ENCODE results near the gene C1orf159.

C1orf159 gene

DNA sequence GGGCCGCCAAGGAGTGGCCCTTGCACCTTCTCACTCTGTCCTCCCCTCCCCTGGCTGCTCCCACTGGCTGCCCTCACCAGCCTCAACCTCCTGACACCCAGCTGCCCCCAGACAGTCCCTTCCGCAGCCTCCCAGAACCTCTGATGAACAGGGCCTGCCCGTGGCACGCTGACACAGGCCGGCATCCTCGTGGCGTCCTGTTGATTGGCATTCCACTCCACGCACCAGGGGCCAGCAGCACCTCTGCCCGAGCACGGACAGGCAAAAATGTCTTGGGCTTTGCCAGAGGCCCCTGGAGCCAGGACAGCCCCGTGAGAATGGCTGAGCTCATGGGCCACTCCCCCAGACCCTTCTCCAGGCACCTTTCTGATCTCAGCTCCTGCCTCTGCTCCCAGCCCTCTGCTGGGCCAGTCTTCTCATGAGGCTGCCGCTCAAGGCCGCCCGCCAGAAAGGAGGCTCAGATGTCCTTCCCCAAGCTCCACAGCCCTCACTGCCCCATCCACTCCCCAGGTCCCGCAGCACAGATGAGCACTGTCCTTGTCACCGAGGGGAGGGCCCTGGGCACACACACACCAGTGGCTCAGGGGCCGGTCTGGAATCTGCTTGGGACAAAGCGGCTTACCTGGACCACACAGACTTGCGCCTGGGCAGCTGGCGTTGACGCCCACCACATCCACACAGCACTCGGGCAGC lies 26.0 kb downstream of the C1orf159 start:
- Histone ChIP-seq H3K27ac (ENCODE audit: low read depth, low read length, severe bottlenecking) (no peak overlapping the region), H3K9me3 (ENCODE audit: control insufficient read depth, low read length) (peaks cover 3% of the 10 kb centered on the region), H3K4me3 (ENCODE audit: extremely low read depth, insufficient read depth, low read length, poor library complexity, severe bottlenecking) (no peak overlapping the region), H3K4me1 (ENCODE audit: control insufficient read depth, insufficient read depth, low read length, poor library complexity, severe bottlenecking) (no peaks in the 10 kb centered on the region), H3K36me3 (ENCODE audit: control insufficient read depth, insufficient read depth, low read length) (peaks cover 10% of the 10 kb centered on the region)
- 89 to 92% methylated on average over 20 to 21 of the region's 22 CpGs for WGBS, 2 experiments (ENCODE audit: insufficient coverage in 2 of 2)

DNA sequence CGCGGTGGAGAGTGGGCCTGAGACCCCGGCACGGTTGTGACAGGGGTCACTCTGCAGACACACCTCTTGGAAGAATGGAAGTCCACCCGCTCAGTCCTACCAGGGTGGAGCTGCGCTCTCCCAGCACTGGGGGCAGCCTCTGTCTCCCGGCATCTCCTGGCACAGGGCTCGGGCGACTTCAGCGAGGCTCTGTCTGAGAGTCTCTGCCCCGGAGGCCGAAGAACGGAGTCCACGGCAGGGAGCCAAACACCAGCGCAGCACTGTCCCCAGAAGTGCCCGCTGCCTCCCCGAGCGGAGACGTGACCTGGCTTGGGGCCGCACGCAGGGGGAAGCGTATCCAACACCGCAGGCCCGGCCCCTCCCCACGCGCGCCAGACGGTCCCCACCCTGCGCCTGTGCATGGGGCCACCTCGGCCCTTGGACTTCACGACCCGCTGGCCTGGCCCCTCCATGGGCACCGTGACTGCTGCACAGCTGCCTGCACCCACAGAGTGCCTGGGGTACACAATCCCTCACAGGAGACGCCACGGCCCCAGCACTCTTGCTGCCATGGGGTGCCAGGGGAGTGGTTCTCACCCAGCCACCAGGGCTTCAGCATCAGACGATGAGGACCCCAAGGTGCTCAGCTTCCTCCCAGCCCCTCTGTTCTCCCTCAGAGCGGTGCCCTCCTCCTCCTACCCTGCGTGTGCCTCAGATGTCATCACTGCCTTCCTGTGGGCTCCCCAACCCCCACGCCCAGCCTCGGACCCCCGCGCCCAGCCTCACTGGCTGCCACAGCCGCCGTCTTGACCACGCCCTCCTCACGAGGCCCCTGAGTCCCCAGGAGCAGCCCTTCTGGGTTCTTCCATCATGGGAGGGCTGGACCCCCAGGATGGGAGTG lies 26.8 kb downstream of the C1orf159 start:
- H3K9me3 ChIP-seq (ENCODE audit: control insufficient read depth, low read length): no peaks in the 10 kb centered on the region
- peaks cover 12% of the 10 kb centered on the region for H3K36me3 ChIP-seq (ENCODE audit: control insufficient read depth, insufficient read depth, low read length)
- no peak overlapping the region for H3K27ac ChIP-seq (ENCODE audit: low read depth, low read length, severe bottlenecking)
- 92 to 97% methylated on average over 42 to 46 of the region's 46 CpGs for WGBS, 2 experiments (ENCODE audit: insufficient coverage in 2 of 2)
- H3K4me3 ChIP-seq (ENCODE audit: extremely low read depth, insufficient read depth, low read length, poor library complexity, severe bottlenecking): no peak overlapping the region
- H3K4me1 ChIP-seq (ENCODE audit: control insufficient read depth, insufficient read depth, low read length, poor library complexity, severe bottlenecking): no peaks in the 10 kb centered on the region

DNA sequence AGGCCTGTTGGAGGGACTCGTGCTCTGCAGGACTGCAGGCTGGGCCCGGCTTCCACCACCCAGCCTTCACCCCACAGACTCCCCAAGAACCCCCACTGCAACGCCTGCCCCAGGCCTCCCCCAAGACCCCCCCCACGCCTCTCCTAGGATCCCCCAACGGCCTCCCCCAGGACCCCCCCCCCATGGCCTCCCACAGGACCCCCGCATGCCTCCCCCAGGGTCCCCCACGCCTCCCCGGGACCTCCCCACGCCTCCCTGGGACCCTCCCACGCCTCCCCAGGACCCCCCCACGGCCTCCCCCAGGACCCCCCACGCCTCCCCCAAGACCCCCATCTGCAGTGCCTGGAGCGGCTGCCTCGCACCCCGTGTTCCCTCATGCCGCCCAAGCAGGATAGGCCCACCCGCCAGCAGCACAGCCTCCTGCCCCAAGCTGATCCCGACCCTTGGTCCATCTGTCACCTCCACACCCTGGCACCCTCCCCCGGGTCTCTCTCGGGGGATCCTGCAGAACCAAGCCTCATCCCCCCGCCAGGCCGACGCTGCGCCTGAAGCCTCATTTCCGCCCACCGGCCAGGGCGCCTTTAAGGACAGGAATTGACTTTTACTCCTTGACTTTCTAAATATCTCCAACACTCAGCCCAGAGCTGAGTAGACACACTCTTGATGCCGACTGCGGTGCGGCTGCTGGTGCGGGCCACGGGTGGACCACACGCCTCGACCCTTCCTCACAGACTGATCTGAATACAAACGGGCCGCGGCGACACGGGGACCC lies 27.7 kb downstream of the C1orf159 start:
- Histone ChIP-seq H3K36me3 (ENCODE audit: control insufficient read depth, insufficient read depth, low read length) (peaks cover 15% of the 10 kb centered on the region), H3K4me3 (ENCODE audit: extremely low read depth, insufficient read depth, low read length, poor library complexity, severe bottlenecking) (no peak overlapping the region), H3K4me1 (ENCODE audit: control insufficient read depth, insufficient read depth, low read length, poor library complexity, severe bottlenecking) (no peaks in the 10 kb centered on the region), H3K9me3 (ENCODE audit: control insufficient read depth, low read length) (no peaks in the 10 kb centered on the region), H3K27ac (ENCODE audit: low read depth, low read length, severe bottlenecking) (no peak overlapping the region)
- 89 to 95% methylated on average over 26 to 28 of the region's 39 CpGs for WGBS, 2 experiments (ENCODE audit: insufficient coverage in 2 of 2)

DNA sequence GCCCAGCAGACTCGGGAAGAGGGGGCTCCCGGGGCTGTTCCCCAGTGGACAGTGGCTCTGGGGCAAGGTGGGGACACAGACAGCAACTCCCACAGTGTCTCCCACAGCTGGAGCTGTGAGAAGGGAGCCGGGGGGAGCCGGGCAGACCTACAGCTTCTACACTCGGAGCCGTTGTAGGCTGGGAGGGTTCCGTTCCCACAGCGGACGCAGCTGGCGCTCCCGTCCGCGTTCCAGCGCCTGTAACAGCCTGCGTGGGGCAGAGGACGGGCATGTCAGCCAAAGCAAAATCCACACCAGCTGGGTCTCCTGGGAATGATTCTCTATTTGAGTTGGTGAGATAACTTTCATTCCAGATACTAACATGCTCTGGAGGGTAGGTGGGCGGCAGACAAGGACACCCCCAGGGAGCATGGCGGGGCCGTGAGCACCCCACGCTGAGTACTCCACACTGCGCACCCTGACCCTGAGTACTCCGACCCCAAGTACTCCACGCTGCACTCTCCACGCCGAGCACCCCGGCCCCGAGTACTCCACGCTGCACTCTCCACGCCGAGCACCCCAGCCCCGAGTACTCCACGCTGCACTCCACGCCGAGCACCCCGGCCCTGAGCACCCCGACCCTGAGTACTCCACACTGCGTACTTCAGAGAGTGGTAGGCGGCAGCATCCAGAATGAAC lies 28.4 kb downstream of the C1orf159 start:
- H3K9me3 ChIP-seq (ENCODE audit: control insufficient read depth, low read length): no peaks in the 10 kb centered on the region
- H3K4me3 ChIP-seq (ENCODE audit: extremely low read depth, insufficient read depth, low read length, poor library complexity, severe bottlenecking): no peak overlapping the region
- H3K4me1 ChIP-seq (ENCODE audit: control insufficient read depth, insufficient read depth, low read length, poor library complexity, severe bottlenecking): no peaks in the 10 kb centered on the region
- H3K27ac ChIP-seq (ENCODE audit: low read depth, low read length, severe bottlenecking): no peak overlapping the region
- peaks cover 15% of the 10 kb centered on the region for H3K36me3 ChIP-seq (ENCODE audit: control insufficient read depth, insufficient read depth, low read length)
- WGBS, 2 experiments (ENCODE audit: insufficient coverage in 2 of 2): 94% methylated on average over 35 to 38 of the region's 38 CpGs

DNA sequence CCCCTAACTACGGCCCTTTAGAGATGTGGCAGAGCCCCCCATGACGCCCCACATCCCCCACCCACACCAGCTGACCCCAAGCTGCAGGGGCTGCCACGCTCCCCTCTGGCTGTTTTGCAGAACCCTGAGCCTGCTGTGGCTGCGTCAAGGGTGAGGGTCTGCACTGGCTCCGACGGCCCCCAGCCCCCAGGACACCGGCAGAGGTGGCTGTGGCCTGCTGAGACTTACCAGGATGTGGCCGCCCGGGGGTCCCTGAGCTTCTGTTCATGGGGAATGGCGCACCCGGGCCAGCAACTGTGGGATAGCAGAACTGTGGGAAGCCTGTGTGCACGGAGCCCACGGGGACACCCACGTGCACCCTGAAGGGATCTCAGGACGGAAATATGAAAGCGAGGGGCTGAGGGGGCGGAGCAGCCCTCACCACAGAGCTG lies 29.0 kb downstream of the C1orf159 start:
- WGBS, 2 experiments (ENCODE audit: insufficient coverage in 2 of 2): 97% methylated on average over 15 to 16 of the region's 17 CpGs
- no peaks in the 10 kb centered on the region for H3K4me1 ChIP-seq (ENCODE audit: control insufficient read depth, insufficient read depth, low read length, poor library complexity, severe bottlenecking)
- H3K36me3 ChIP-seq (ENCODE audit: control insufficient read depth, insufficient read depth, low read length): peaks cover 15% of the 10 kb centered on the region
- no peaks in the 10 kb centered on the region for H3K9me3 ChIP-seq (ENCODE audit: control insufficient read depth, low read length)
- H3K27ac ChIP-seq (ENCODE audit: low read depth, low read length, severe bottlenecking): no peak overlapping the region
- no peak overlapping the region for H3K4me3 ChIP-seq (ENCODE audit: extremely low read depth, insufficient read depth, low read length, poor library complexity, severe bottlenecking)

DNA sequence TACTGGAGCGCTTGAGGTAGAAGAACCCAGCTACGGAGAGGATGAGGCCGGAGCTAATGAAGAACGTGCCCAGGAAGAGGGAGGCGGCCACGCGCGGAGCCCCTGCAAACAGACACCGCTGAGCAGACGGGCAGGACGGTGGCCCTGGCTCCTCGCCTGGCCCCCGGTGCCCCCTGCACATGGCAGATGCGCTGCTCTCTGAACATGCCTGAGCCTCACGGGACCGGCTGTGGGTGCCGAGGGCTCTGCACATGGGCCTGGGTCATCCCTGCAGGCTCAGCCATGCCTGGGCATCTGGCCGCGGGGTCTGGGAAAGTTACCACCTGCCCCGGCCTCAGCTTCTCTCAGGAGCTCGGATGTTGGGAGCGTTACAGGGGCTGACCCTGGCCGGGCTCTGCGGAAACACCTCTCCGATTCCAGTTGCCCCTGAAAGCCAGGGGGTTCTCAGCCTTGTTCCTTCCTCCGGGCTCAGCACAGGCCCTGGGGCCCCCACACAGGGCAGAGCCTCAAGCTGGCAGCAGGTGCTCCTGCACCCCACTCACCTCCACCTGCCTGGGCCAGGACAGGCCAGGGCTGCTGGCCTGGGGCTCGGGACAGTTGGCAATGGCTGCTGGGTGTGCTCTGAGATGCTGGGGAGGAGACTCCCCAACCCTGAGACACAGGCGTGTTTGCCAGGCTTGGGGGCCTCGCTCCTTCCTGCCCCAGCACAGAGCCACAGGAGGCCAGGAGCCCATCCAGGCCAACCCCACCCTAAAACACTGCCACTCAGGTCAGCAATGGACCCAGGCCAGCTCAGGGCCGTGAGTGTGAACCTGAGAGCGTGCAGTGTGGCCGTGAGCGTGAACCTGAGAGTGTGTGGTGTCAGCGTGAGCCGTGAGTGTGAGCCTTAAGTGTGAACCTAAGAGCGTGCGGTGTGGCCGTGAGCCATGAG lies 29.7 kb downstream of the C1orf159 start:
- Histone ChIP-seq H3K27ac (ENCODE audit: low read depth, low read length, severe bottlenecking) (no peak overlapping the region), H3K4me1 (ENCODE audit: control insufficient read depth, insufficient read depth, low read length, poor library complexity, severe bottlenecking) (peaks cover 1% of the 10 kb centered on the region), H3K4me3 (ENCODE audit: extremely low read depth, insufficient read depth, low read length, poor library complexity, severe bottlenecking) (no peak overlapping the region), H3K36me3 (ENCODE audit: control insufficient read depth, insufficient read depth, low read length) (peaks cover 15% of the 10 kb centered on the region), H3K9me3 (ENCODE audit: control insufficient read depth, low read length) (no peaks in the 10 kb centered on the region)
- 92 to 95% methylated on average over 35 to 38 of the region's 38 CpGs for WGBS, 2 experiments (ENCODE audit: insufficient coverage in 2 of 2)

DNA sequence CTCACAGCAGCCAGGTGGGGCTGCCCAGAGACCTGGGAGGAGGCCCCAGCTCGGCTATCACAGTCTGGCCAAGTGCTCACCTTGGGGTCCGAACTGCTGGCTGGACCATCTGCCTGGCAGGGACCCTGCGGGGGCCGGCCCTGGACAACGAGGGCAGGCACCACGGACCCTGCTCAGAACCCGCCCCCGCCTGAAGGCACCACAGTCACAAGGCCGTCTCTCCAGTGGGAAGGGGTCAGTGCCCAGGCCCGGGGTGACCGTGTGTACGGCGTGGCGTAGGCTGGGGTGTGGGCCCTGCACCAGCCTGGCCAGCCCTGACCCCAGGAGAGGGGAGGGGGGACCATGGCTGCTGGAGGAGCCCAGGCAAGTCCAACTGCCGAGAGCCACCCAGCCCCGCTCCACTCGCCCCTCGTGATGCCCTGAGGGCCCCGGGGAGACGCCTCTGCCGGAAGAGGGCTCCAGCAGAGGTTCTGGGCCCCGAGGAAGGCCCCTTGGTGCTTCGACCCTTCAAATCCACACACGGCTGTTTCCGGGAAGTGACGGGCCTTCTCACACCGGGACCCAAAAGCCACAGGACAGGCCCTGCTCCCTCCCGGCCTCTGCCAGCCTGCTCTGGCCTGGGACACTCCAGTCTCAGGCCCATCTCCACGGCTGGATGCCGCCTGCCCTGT lies 30.6 kb downstream of the C1orf159 start:
- 92 to 98% methylated on average over 21 to 30 of the region's 30 CpGs for WGBS, 2 experiments (ENCODE audit: insufficient coverage in 2 of 2)
- no peaks in the 10 kb centered on the region for H3K9me3 ChIP-seq (ENCODE audit: control insufficient read depth, low read length)
- H3K4me1 ChIP-seq (ENCODE audit: control insufficient read depth, insufficient read depth, low read length, poor library complexity, severe bottlenecking): peaks cover 6% of the 10 kb centered on the region
- H3K27ac ChIP-seq (ENCODE audit: low read depth, low read length, severe bottlenecking): no peak overlapping the region
- H3K4me3 ChIP-seq (ENCODE audit: extremely low read depth, insufficient read depth, low read length, poor library complexity, severe bottlenecking): no peak overlapping the region
- H3K36me3 ChIP-seq (ENCODE audit: control insufficient read depth, insufficient read depth, low read length): peaks cover 9% of the 10 kb centered on the region

DNA sequence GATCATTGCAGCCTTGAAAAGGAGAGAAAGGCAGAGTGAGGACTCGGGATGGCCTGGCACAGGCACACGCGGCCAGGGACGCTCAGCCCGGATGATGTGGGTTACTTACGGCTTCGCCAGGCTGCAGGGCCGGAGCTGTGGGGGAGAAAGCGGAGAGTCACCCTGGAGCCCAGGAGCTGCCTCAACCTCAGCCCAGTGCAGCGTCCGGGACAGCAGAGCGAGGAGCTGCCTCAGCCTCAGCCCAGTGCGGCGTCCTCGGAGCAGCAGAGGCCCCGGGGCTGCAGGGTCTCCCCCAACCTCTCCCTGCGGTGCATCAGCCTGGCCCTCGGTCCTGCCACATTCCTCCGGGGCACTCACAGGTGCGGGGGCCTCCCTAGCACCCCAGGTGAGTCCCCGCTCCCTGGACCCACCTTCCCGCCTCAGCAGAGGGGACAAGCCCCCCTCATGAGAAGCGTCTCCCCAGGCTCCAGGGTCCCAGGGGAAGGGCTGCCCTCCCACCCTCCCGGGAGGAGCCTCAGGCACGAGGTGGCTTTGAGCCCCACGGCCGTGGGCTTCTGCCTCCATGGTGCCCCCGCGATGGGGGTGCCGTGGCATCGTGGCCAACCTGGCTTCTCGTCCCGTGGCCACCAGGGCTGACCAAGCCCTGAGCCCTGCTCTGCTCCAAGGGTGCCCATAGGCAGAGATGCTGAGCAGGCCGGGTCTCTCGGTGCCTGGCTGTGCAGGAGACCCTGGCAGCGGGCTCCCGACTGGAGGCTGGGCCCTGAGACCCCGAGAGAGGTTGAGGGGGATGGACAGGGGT lies 31.3 kb downstream of the C1orf159 start:
- WGBS, 2 experiments (ENCODE audit: insufficient coverage in 2 of 2): 94 to 97% methylated on average over 32 to 33 of the region's 38 CpGs
- H3K4me3 ChIP-seq (ENCODE audit: extremely low read depth, insufficient read depth, low read length, poor library complexity, severe bottlenecking): no peak overlapping the region
- H3K36me3 ChIP-seq (ENCODE audit: control insufficient read depth, insufficient read depth, low read length): peaks cover 5% of the 10 kb centered on the region

More for the DNA sequence above, 31.3 kb downstream of the C1orf159 start:
- H3K9me3 ChIP-seq (ENCODE audit: control insufficient read depth, low read length): no peaks in the 10 kb centered on the region
- no peak overlapping the region for H3K27ac ChIP-seq (ENCODE audit: low read depth, low read length, severe bottlenecking)
- H3K4me1 ChIP-seq (ENCODE audit: control insufficient read depth, insufficient read depth, low read length, poor library complexity, severe bottlenecking): peaks cover 11% of the 10 kb centered on the region

Data from mesodermal cell (in vitro differentiated cells).